ENCODE data around the gene IL17RE.
"Not testable (repeated sequence)": the region's sequence is repeated elsewhere in the genome, so short reads cannot be mapped to it uniquely, and the experiment has no call there.

- not testable (repeated sequence) for TF ChIP-seq CTCF, POLR2A (IDR thresholded peaks at IDR 0.05)
Measured at GRCh38 chr3:9854291-9854940, 48.2 kb upstream of the IL17RE start.

All from uterus (tissue), 2 donors.